OCI-LY7 (cell line): ENCODE measurements around the gene PTBP3. TPM values are rescaled to one million over a fixed set of nuclear protein-coding genes. Genes with fewer than 3 reads are reported as not detected.

Source experiments
- BruUV-seq: library from RNA; stranded (reverse); fragments of 400-500 nt; replicated peaks from 2 replicates; lab custom pipeline; 2021; lab: Mats Ljungman, UMichigan
- CTCF ChIA-PET: fragments of 300-600 bp; sonication (Branson Sonifier 250); formaldehyde crosslinking; loops from one replicate; lab custom pipeline; 2022; ENCODE audit warnings: antibody characterized with exemption; ENCODE audit not compliant: unreplicated experiment; lab: Charles Lee
- POLR2A ChIA-PET: fragments of 300-600 bp; sonication (Branson Sonifier 250); formaldehyde crosslinking; loops from one replicate; lab custom pipeline; 2022; ENCODE audit warnings: antibody characterized with exemption; lab: Charles Lee
- DNase-seq: peaks from one replicate; pipeline ENCODE4 v3.0.0-alpha.2; 2015; ENCODE audit warnings: low spot score
- H2AFZ ChIP-seq: fragments of 200-600 bp; sonication (generic), shearing (Covaris generic); 2 replicates; pipeline ENCODE4 v1.6.1; 2014; ENCODE audit warnings: mild to moderate bottlenecking, antibody characterized with exemption, low read length, moderate library complexity
- H3K27ac ChIP-seq: fragments of 200-600 bp; sonication (generic); 2 replicates; pipeline ENCODE4 v1.5.1; 2014; ENCODE audit warnings: mixed run types, low read depth, mild to moderate bottlenecking, moderate library complexity, low read length, inconsistent platforms; ENCODE audit not compliant: poor library complexity, severe bottlenecking
- H3K36me3 ChIP-seq: fragments of 200-600 bp; sonication (generic); 2 replicates; pipeline ENCODE4 v1.6.1; 2014; ENCODE audit warnings: mild to moderate bottlenecking, antibody characterized with exemption, low read length, moderate library complexity, mixed read lengths; ENCODE audit not compliant: insufficient read depth
- H3K4me1 ChIP-seq: fragments of 200-600 bp; sonication (generic); 2 replicates; pipeline ENCODE4 v1.5.1; 2014; ENCODE audit warnings: mild to moderate bottlenecking, low read length; ENCODE audit not compliant: insufficient read depth, poor library complexity, severe bottlenecking
- H3K4me2 ChIP-seq: fragments of 200-600 bp; sonication (generic); 2 replicates; pipeline ENCODE4 v1.6.1; 2014; ENCODE audit warnings: mild to moderate bottlenecking, low read length
- H3K4me3 ChIP-seq: fragments of 200-600 bp; sonication (generic); 2 replicates; pipeline ENCODE4 v1.5.1; 2014; ENCODE audit warnings: mild to moderate bottlenecking, low read depth, low read length; ENCODE audit not compliant: poor library complexity, severe bottlenecking
- H3K79me2 ChIP-seq: fragments of 200-600 bp; sonication (generic); 2 replicates; pipeline ENCODE4 v1.6.1; 2016; ENCODE audit warnings: low read depth, mild to moderate bottlenecking, low read length, moderate library complexity, mixed read lengths; ENCODE audit not compliant: insufficient read depth
- H3K9me2 ChIP-seq: fragments of 200-600 bp; sonication (generic); 2 replicates; pipeline ENCODE4 v1.6.1; 2016; ENCODE audit warnings: mild to moderate bottlenecking, low read length, mixed read lengths; ENCODE audit not compliant: insufficient read depth
- H3K9me3 ChIP-seq: fragments of 200-600 bp; sonication (generic); 2 replicates; pipeline ENCODE4 v1.6.1; 2014; ENCODE audit warnings: mild to moderate bottlenecking, mixed run types, low read length, mixed read lengths
- H4K20me1 ChIP-seq: fragments of 200-600 bp; sonication (generic); 2 replicates; pipeline ENCODE4 v1.6.1; 2014; ENCODE audit warnings: mild to moderate bottlenecking, antibody characterized with exemption, low read length, moderate library complexity, mixed read lengths; ENCODE audit not compliant: insufficient read depth
- CTCF ChIP-seq: fragments of 200-600 bp; sonication (generic); conservative IDR thresholded peaks from 2 replicates; pipeline ENCODE4 v1.5.1; 2014; ENCODE audit warnings: mild to moderate bottlenecking, antibody characterized with exemption, low read length, moderate library complexity, mixed read lengths
- EZH2phosphoT487 ChIP-seq: fragments of 200-600 bp; sonication (generic); IDR thresholded peaks from 2 replicates; pipeline ENCODE4 v1.6.1; 2018; ENCODE audit warnings: low read depth, borderline replicate concordance, mild to moderate bottlenecking, mixed run types, antibody characterized with exemption, low read length, moderate library complexity, mixed read lengths
- intact Hi-C: fragments of 100-400 bp; cut with micrococcal nuclease; formaldehyde crosslinking; loops from one replicate; pipeline ENCODE4 v1.10.0; 2022; ENCODE audit not compliant: unreplicated experiment
- total RNA-seq, 2 experiments: library from RNA; depleted of rRNA in 1 of 2; stranded (reverse); fragments of >200 nt in 1 of 2; shearing (Covaris generic) in 1 of 2; gene quantifications; 2 replicates each; pipeline ENCODE4 v1.2.3, GENCODE V29; 2014 to 2022

Gene PTBP3
- total RNA-seq, 2 experiments from 2014 or later = 38.1 to 98.2 TPM

GRCh38 chr9:112312139-112312538 lies 21.3 kb downstream of the PTBP3 start:
- H3K9me3 ChIP-seq = no peaks in the 10 kb centered on the region
- H4K20me1 ChIP-seq = peaks cover 26% of the 10 kb centered on the region
- BruUV-seq = no TSS peak
- CTCF ChIA-PET = no interaction called here
- H2AFZ ChIP-seq = no peak overlapping the region
- intact Hi-C loops = no loop called here
- POLR2A ChIA-PET = no interaction called here
- TF ChIP-seq EZH2phosphoT487 = no peak
- TF ChIP-seq CTCF = no peak
- H3K27ac ChIP-seq = no peak overlapping the region
- no peaks in the 10 kb centered on the region for H3K9me2 ChIP-seq
- H3K4me1 ChIP-seq = no peaks in the 10 kb centered on the region
- H3K4me3 ChIP-seq = no peak overlapping the region
- H3K79me2 ChIP-seq = peaks cover 93% of the 10 kb centered on the region
- DNase-seq = no peak
- 0 out of 2 replicates have a peak, but pooled peaks cover 7% of the 10 kb centered on the region for H3K36me3 ChIP-seq
- H3K4me2 ChIP-seq = no peak overlapping the region

GRCh38 chr9:112311497-112311896 lies 21.9 kb downstream of the PTBP3 start:
- Histone ChIP-seq H3K79me2 (peaks cover 92% of the 10 kb centered on the region), H3K4me1 (no peaks in the 10 kb centered on the region), H3K9me2 (no peaks in the 10 kb centered on the region), H2AFZ (no peak overlapping the region), H3K36me3 (0 out of 2 replicates have a peak, but pooled peaks cover 7% of the 10 kb centered on the region), H3K4me2 (no peak overlapping the region), H4K20me1 (peaks cover 26% of the 10 kb centered on the region), H3K9me3 (no peaks in the 10 kb centered on the region), H3K27ac (no peak overlapping the region), H3K4me3 (no peak overlapping the region)
- no peak for DNase-seq
- CTCF ChIA-PET = no interaction called here
- POLR2A ChIA-PET = no interaction called here
- TF ChIP-seq CTCF = no peak
- no peak for TF ChIP-seq EZH2phosphoT487
- intact Hi-C loops = no loop called here
- BruUV-seq = no TSS peak

- intact Hi-C loops = no loop called here
- no peaks in the 10 kb centered on the region for H3K4me1 ChIP-seq
- no TSS peak for BruUV-seq
Measured at GRCh38 chr9:112310826-112311225, 22.6 kb downstream of the PTBP3 start.

More at GRCh38 chr9:112310826-112311225, 22.6 kb downstream of the PTBP3 start:
- no peak overlapping the region for H3K4me2 ChIP-seq
- H3K9me3 ChIP-seq = no peaks in the 10 kb centered on the region
- 0 out of 2 replicates have a peak, but pooled peaks cover 7% of the 10 kb centered on the region for H3K36me3 ChIP-seq
- H3K9me2 ChIP-seq = no peaks in the 10 kb centered on the region
- no peak overlapping the region for H3K27ac ChIP-seq
- no peak for DNase-seq
- H4K20me1 ChIP-seq = peaks cover 21% of the 10 kb centered on the region
- CTCF ChIA-PET = no interaction called here
- TF ChIP-seq CTCF (no peak), EZH2phosphoT487 (no peak)
- POLR2A ChIA-PET = interaction anchor here (0.6 to 1.0 kb wide), 2 partner anchors 9 to 19 kb away, joined by 3 to 6 read pairs; no protein-coding TSS in a partner anchor
- no peak overlapping the region for H3K4me3 ChIP-seq
- peaks cover 88% of the 10 kb centered on the region for H3K79me2 ChIP-seq
- H2AFZ ChIP-seq = no peak overlapping the region
